Measurements from ENCODE around the gene ZNF776. TPM values are rescaled to one million over a fixed set of nuclear protein-coding genes. Genes with fewer than 3 reads are reported as not detected.
"Not testable (repeated sequence)": the region's sequence is repeated elsewhere in the genome, so short reads cannot be mapped to it uniquely, and the experiment has no call there.

The ZNF776 gene
- total RNA-seq, 1 experiment from 2014 or later = 33.4 TPM

DNA sequence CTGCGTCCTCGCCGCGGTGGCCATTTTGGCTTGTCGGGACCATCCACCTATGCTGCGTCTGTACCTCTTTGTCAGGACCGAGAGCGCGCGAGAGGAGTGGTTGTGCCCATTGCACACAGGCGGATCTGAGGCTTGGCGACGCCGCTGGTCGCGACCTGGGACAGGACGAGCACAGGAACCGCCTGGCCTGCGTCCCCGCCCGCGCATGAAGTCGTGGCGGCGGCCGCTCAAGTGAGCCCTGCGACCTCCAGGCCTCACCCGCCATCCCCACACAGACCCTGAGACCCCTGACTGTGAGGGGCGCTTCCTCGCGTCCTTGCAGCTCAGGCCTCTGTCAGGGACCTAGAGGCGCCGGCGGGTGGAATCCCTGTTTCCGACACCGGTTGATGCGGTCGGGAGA, 39.7 kb downstream of the ZNF776 start:
- no peak for DNase-seq
- H4K20me1 ChIP-seq (ENCODE audit: insufficient read depth, low read depth, low read length) = no peaks in the 10 kb centered on the region
- peaks cover 41% of the 10 kb centered on the region for H3K36me3 ChIP-seq (ENCODE audit: insufficient read depth, low read length)
- no peaks in the 10 kb centered on the region for H3K9me2 ChIP-seq (replicated peaks; ENCODE audit: insufficient read depth, low read length)
- H3K9ac ChIP-seq (ENCODE audit: low read length) = no peak overlapping the region
- no peak overlapping the region for H3K27ac ChIP-seq (ENCODE audit: low read length)
- H3K79me2 ChIP-seq (ENCODE audit: low read length) = peaks cover 79% of the 10 kb centered on the region
- peaks cover 10% of the 10 kb centered on the region for H3K9me3 ChIP-seq (ENCODE audit: low read length)
- H3K4me3 ChIP-seq (ENCODE audit: low read length) = no peak overlapping the region
- no peak overlapping the region for H2AFZ ChIP-seq (ENCODE audit: low read length)
- no peak overlapping the region for H3K4me2 ChIP-seq (ENCODE audit: low read depth, low read length, poor library complexity, severe bottlenecking)
- H3K4me1 ChIP-seq (ENCODE audit: low read length) = no peaks in the 10 kb centered on the region
- no peaks in the 10 kb centered on the region for H3K27me3 ChIP-seq (ENCODE audit: low read length)

GRCh38 chr19:57786906-57787305, 40.3 kb downstream of the ZNF776 start:
- no peak overlapping the region for H3K9ac ChIP-seq (ENCODE audit: low read length)
- no peak overlapping the region for H2AFZ ChIP-seq (ENCODE audit: low read length)
- H3K4me2 ChIP-seq (ENCODE audit: low read depth, low read length, poor library complexity, severe bottlenecking) = no peak overlapping the region
- DNase-seq = no peak
- no peaks in the 10 kb centered on the region for H3K4me1 ChIP-seq (ENCODE audit: low read length)
- no peak overlapping the region for H3K27ac ChIP-seq (ENCODE audit: low read length)
- peaks cover 37% of the 10 kb centered on the region for H3K36me3 ChIP-seq (ENCODE audit: insufficient read depth, low read length)
- H3K27me3 ChIP-seq (ENCODE audit: low read length) = no peaks in the 10 kb centered on the region
- no peaks in the 10 kb centered on the region for H3K9me2 ChIP-seq (replicated peaks; ENCODE audit: insufficient read depth, low read length)
- H3K4me3 ChIP-seq (ENCODE audit: low read length) = no peak overlapping the region
- peaks cover 77% of the 10 kb centered on the region for H3K79me2 ChIP-seq (ENCODE audit: low read length)
- H3K9me3 ChIP-seq (ENCODE audit: low read length) = peaks cover 9% of the 10 kb centered on the region; the same call in 1 of the 2 replicates
- H4K20me1 ChIP-seq (ENCODE audit: insufficient read depth, low read depth, low read length) = no peaks in the 10 kb centered on the region

- Histone ChIP-seq H3K36me3 (ENCODE audit: insufficient read depth, low read length) (peaks cover 39% of the 10 kb centered on the region), H4K20me1 (ENCODE audit: insufficient read depth, low read depth, low read length) (no peaks in the 10 kb centered on the region), H2AFZ (ENCODE audit: low read length) (no peak overlapping the region), H3K79me2 (ENCODE audit: low read length) (peaks cover 76% of the 10 kb centered on the region), H3K27ac (ENCODE audit: low read length) (no peak overlapping the region), H3K4me2 (ENCODE audit: low read depth, low read length, poor library complexity, severe bottlenecking) (no peak overlapping the region), H3K9me3 (ENCODE audit: low read length) (peaks cover 5% of the 10 kb centered on the region; the same call in 1 of the 2 replicates), H3K9me2 (replicated peaks; ENCODE audit: insufficient read depth, low read length) (no peaks in the 10 kb centered on the region), H3K27me3 (ENCODE audit: low read length) (no peaks in the 10 kb centered on the region), H3K4me3 (ENCODE audit: low read length) (no peak overlapping the region), H3K4me1 (ENCODE audit: low read length) (no peaks in the 10 kb centered on the region), H3K9ac (ENCODE audit: low read length) (no peak overlapping the region)
- no peak for DNase-seq
These were observed 41.6 kb downstream of the ZNF776 start for GRCh38 chr19:57788114-57788692.

DNA sequence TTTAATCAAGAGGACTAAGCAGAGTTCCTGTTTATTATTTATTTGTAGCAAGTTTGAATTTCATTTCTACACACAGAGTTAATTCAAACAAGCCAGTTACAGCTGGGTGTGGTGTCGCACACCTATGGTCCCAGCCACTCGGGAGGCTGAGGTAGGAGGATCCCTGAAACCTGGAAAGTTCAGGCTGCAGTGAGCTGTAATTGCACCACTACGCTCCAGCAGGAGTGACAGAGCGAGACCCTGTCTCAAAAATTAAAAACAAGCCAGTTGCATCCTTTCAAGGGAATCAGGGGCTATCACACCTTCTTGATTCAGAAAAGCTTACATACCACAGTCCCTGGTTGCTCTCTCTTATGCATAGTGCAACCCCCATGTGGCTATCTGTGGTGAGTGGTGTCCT, 42.7 kb downstream of the ZNF776 start:
- H2AFZ ChIP-seq (ENCODE audit: low read length) = no peak overlapping the region
- no peak overlapping the region for H3K9ac ChIP-seq (ENCODE audit: low read length)
- H3K9me3 ChIP-seq (ENCODE audit: low read length) = peaks cover 5% of the 10 kb centered on the region; the same call in 1 of the 2 replicates
- H3K79me2 ChIP-seq (ENCODE audit: low read length) = peaks cover 77% of the 10 kb centered on the region
- H4K20me1 ChIP-seq (ENCODE audit: insufficient read depth, low read depth, low read length) = no peaks in the 10 kb centered on the region
- DNase-seq = no peak
- H3K27me3 ChIP-seq (ENCODE audit: low read length) = no peaks in the 10 kb centered on the region
- no peak overlapping the region for H3K27ac ChIP-seq (ENCODE audit: low read length)
- H3K9me2 ChIP-seq (replicated peaks; ENCODE audit: insufficient read depth, low read length) = no peaks in the 10 kb centered on the region
- H3K4me2 ChIP-seq (ENCODE audit: low read depth, low read length, poor library complexity, severe bottlenecking) = no peak overlapping the region
- H3K36me3 ChIP-seq (ENCODE audit: insufficient read depth, low read length) = peaks cover 38% of the 10 kb centered on the region
- no peaks in the 10 kb centered on the region for H3K4me1 ChIP-seq (ENCODE audit: low read length)
- no peak overlapping the region for H3K4me3 ChIP-seq (ENCODE audit: low read length)

DNA sequence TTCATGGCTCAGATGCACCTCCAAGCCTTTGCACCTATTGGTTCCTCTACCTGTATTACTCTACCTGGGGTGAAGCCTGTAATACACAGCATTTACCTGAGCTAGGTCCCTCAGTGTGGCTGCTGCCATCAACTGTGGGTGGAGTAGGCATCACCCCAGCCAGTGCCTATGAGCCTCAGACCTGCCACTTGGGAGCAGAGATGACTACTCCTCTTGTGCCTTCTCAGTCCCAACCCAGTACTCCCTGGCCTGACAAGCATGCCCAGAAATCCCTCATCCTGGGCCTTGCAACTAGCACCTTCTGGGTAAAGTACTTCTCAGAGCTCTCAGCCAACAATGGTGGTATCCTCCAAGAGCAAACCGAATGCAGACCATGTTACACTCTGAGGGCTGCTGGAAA, 50.0 kb downstream of the ZNF776 start:
- not testable (repeated sequence) for H3K9me3 ChIP-seq (ENCODE audit: low read length); H4K20me1 ChIP-seq (ENCODE audit: insufficient read depth, low read depth, low read length); DNase-seq; H3K9me2 ChIP-seq (replicated peaks; ENCODE audit: insufficient read depth, low read length); H3K4me3 ChIP-seq (ENCODE audit: low read length); H3K9ac ChIP-seq (ENCODE audit: low read length); H3K27ac ChIP-seq (ENCODE audit: low read length); H3K4me2 ChIP-seq (ENCODE audit: low read depth, low read length, poor library complexity, severe bottlenecking); H3K27me3 ChIP-seq (ENCODE audit: low read length); H2AFZ ChIP-seq (ENCODE audit: low read length)
- Histone ChIP-seq H3K36me3 (ENCODE audit: insufficient read depth, low read length) (peaks cover 24% of the 10 kb centered on the region), H3K4me1 (ENCODE audit: low read length) (peaks cover 10% of the 10 kb centered on the region), H3K79me2 (ENCODE audit: low read length) (peaks cover 49% of the 10 kb centered on the region)

DNA sequence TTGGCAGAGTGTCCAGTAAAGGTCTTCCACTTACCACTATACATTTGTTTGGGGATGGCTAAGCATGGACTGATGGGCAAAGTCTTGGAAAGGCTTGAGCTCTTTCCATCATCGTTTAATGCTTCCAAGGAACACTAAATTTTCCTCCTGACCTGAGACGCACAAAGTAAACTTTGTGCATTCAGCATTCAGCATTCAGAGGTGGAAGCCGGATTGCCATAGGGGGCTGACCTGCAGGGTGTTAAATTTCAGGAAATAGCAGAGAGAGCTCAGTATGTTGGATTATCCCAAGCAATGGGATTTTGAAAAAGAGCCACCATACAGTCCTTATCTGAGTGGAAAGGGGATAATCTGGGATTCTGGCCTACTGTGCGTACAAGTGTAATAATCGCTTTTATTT, 54.1 kb downstream of the ZNF776 start:
- no peak overlapping the region for H3K27ac ChIP-seq (ENCODE audit: low read length)
- H3K4me2 ChIP-seq (ENCODE audit: low read depth, low read length, poor library complexity, severe bottlenecking) = no peak overlapping the region
- no peaks in the 10 kb centered on the region for H4K20me1 ChIP-seq (ENCODE audit: insufficient read depth, low read depth, low read length)
- no peaks in the 10 kb centered on the region for H3K9me3 ChIP-seq (ENCODE audit: low read length)
- H2AFZ ChIP-seq (ENCODE audit: low read length) = no peak overlapping the region
- no peaks in the 10 kb centered on the region for H3K27me3 ChIP-seq (ENCODE audit: low read length)
- peaks cover 33% of the 10 kb centered on the region for H3K4me1 ChIP-seq (ENCODE audit: low read length)
- H3K36me3 ChIP-seq (ENCODE audit: insufficient read depth, low read length) = peaks cover 9% of the 10 kb centered on the region
- no peak overlapping the region for H3K4me3 ChIP-seq (ENCODE audit: low read length)
- no peak for DNase-seq
- no peaks in the 10 kb centered on the region for H3K9me2 ChIP-seq (replicated peaks; ENCODE audit: insufficient read depth, low read length)
- H3K9ac ChIP-seq (ENCODE audit: low read length) = no peak overlapping the region
- H3K79me2 ChIP-seq (ENCODE audit: low read length) = peaks cover 45% of the 10 kb centered on the region

GRCh38 chr19:57802269-57802668, 55.7 kb downstream of the ZNF776 start:
- peaks cover 33% of the 10 kb centered on the region for H3K4me1 ChIP-seq (ENCODE audit: low read length)
- no peaks in the 10 kb centered on the region for H3K9me2 ChIP-seq (replicated peaks; ENCODE audit: insufficient read depth, low read length)
- H3K27ac ChIP-seq (ENCODE audit: low read length) = peak overlapping the region; percentile 80
- peaks cover 53% of the 10 kb centered on the region for H3K79me2 ChIP-seq (ENCODE audit: low read length)
- no peaks in the 10 kb centered on the region for H3K27me3 ChIP-seq (ENCODE audit: low read length)
- H4K20me1 ChIP-seq (ENCODE audit: insufficient read depth, low read depth, low read length) = no peaks in the 10 kb centered on the region
- peak overlapping the region; percentile 34; the same call in 1 of the 2 replicates for H3K4me3 ChIP-seq (ENCODE audit: low read length)
- peak overlapping the region; percentile 57 for H3K4me2 ChIP-seq (ENCODE audit: low read depth, low read length, poor library complexity, severe bottlenecking)
- peak overlapping the region; percentile 4 for H3K9ac ChIP-seq (ENCODE audit: low read length)
- no peak overlapping the region for H2AFZ ChIP-seq (ENCODE audit: low read length)
- peak; percentile 86 for DNase-seq
- H3K9me3 ChIP-seq (ENCODE audit: low read length) = no peaks in the 10 kb centered on the region
- peaks cover 19% of the 10 kb centered on the region for H3K36me3 ChIP-seq (ENCODE audit: insufficient read depth, low read length)

GRCh38 chr19:57803265-57803593, 56.6 kb downstream of the ZNF776 start:
- Histone ChIP-seq H4K20me1 (ENCODE audit: insufficient read depth, low read depth, low read length) (no peaks in the 10 kb centered on the region), H3K27me3 (ENCODE audit: low read length) (no peaks in the 10 kb centered on the region), H3K9me3 (ENCODE audit: low read length) (no peaks in the 10 kb centered on the region), H3K4me1 (ENCODE audit: low read length) (peaks cover 33% of the 10 kb centered on the region), H3K79me2 (ENCODE audit: low read length) (peaks cover 62% of the 10 kb centered on the region), H3K4me2 (ENCODE audit: low read depth, low read length, poor library complexity, severe bottlenecking) (peak overlapping the region; percentile 57), H3K9me2 (replicated peaks; ENCODE audit: insufficient read depth, low read length) (no peaks in the 10 kb centered on the region), H3K36me3 (ENCODE audit: insufficient read depth, low read length) (peaks cover 28% of the 10 kb centered on the region), H2AFZ (ENCODE audit: low read length) (no peak overlapping the region), H3K27ac (ENCODE audit: low read length) (peak overlapping the region; percentile 80; the same call in 1 of the 2 replicates), H3K9ac (ENCODE audit: low read length) (no peak overlapping the region), H3K4me3 (ENCODE audit: low read length) (no peak overlapping the region)
- DNase-seq = no peak
